ENCODE results near the gene WDR48. TPM values are rescaled to one million over a fixed set of nuclear protein-coding genes. Genes with fewer than 3 reads are reported as not detected.

Gene WDR48
- total RNA-seq, 4 donors from 2014 or later, result 28.4 to 84.4 (median 37.0) TPM

- H3K27me3 ChIP-seq, result no peaks in the 10 kb centered on the region
- no peaks in the 10 kb centered on the region for H3K9me3 ChIP-seq
- intact Hi-C loops (cut with DNase I; ENCODE audit: low total_unique reads), result no loop called here
- no peaks in the 10 kb centered on the region for H3K36me3 ChIP-seq
- H3K4me3 ChIP-seq, result no peak overlapping the region
- TF ChIP-seq CTCF (IDR thresholded peaks at IDR 0.05), result no peak
- no peak for TF ChIP-seq POLR2A (IDR thresholded peaks at IDR 0.05)
- H3K27ac ChIP-seq, result peak overlapping the region in 1 of 2 donors; percentile 99
- DNase-seq, result no peak
- peaks cover 23 to 48% of the 10 kb centered on the region in 2 donors for H3K4me1 ChIP-seq
Observed at GRCh38 chr3:39144748-39145380, 93.0 kb downstream of the WDR48 start.

- Histone ChIP-seq H3K36me3 (no peaks in the 10 kb centered on the region), H3K4me1 (peaks cover 29 to 53% of the 10 kb centered on the region in 2 donors), H3K27ac (peak overlapping the region; percentile 96 to 99), H3K4me3 (no peak overlapping the region), H3K9me3 (no peaks in the 10 kb centered on the region), H3K27me3 (no peaks in the 10 kb centered on the region)
- no peak for DNase-seq
- TF ChIP-seq POLR2A (IDR thresholded peaks at IDR 0.05), result no peak
- TF ChIP-seq CTCF (IDR thresholded peaks at IDR 0.05), result no peak
- intact Hi-C loops (cut with DNase I; ENCODE audit: low total_unique reads), result no loop called here
Observed at GRCh38 chr3:39146083-39146501, 94.3 kb downstream of the WDR48 start.

Small RNA genes lying within 50 kb of the gene (microRNA-seq; reads per million reads assigned to microRNA genes)
- gene MIR6822 (ENCODE audit: borderline microRNAs expressed, borderline replicate concordance), result not detected

Small RNA genes lying within 50 kb of the gene (small RNA-seq; reads per million reads assigned to genes)
- gene RNU6-1227P, result not detected

Other genes with a start within 250 kb of the WDR48 start
- gene SCN10A, start 235.8 kb upstream of the WDR48 start, total RNA-seq, result not detected
- 1 to 10 TPM in 1 of 4 donors, under 1 TPM in 1, not detected in 2; 0.12 to 1.8 TPM for gene SCN11A, start 72 bp upstream of the WDR48 start, total RNA-seq
- gene GORASP1, start 55.6 kb downstream of the WDR48 start, total RNA-seq, result 10 to 100 TPM; 32.3 to 73.4 (median 47.5) TPM
- gene TTC21A, start 55.7 kb downstream of the WDR48 start, total RNA-seq, result 10 to 100 TPM in 1 of 4 donors, 1 to 10 TPM in 3; 2.8 to 16.3 (median 6.1) TPM
- 10 to 100 TPM; 23.6 to 79.7 (median 55.0) TPM for gene CSRNP1, start 101.6 kb downstream of the WDR48 start, total RNA-seq
- gene XIRP1, start 140.6 kb downstream of the WDR48 start, total RNA-seq, result under 1 TPM in 2 of 4 donors, not detected in 2; 0.06 to 0.07 TPM
- gene CX3CR1, start 228.0 kb downstream of the WDR48 start, total RNA-seq, result 1 to 10 TPM in 3 of 4 donors, not detected in 1; 1.1 to 7.6 (median 2.1) TPM

Data from uterus (tissue), 4 donors.